Hematopoietic multipotent progenitor cell treated with erythropoietin and hydrocortisone succinate and interleukin-3 and kit ligand, for 17 days (in vitro differentiated cells): Measurements from ENCODE around the gene PIEZO1.

ENCODE experiments used
- DNase-seq: peaks from one replicate; pipeline ENCODE4 v3.0.0-alpha.2; 2015; ENCODE audit warnings: low spot score

The PIEZO1 gene

GRCh38 chr16:88721815-88722755, 62.9 kb downstream of the PIEZO1 start:
- DNase-seq: no peak

- no peak for DNase-seq
Measured at GRCh38 chr16:88721236-88721635, 63.8 kb downstream of the PIEZO1 start.

GRCh38 chr16:88720396-88720970, 64.5 kb downstream of the PIEZO1 start:
- DNase-seq: no peak

GRCh38 chr16:88719933-88720296, 65.1 kb downstream of the PIEZO1 start:
- DNase-seq: no peak

GRCh38 chr16:88719267-88719932, 65.6 kb downstream of the PIEZO1 start:
- no peak for DNase-seq

- no peak for DNase-seq
Measured at GRCh38 chr16:88718178-88718577, 66.8 kb downstream of the PIEZO1 start.

GRCh38 chr16:88716601-88717001, 68.4 kb downstream of the PIEZO1 start:
- DNase-seq: no peak

GRCh38 chr16:88716201-88716600, 68.8 kb downstream of the PIEZO1 start:
- DNase-seq: no peak

GRCh38 chr16:88715312-88716190, 69.5 kb downstream of the PIEZO1 start:
- DNase-seq: no peak

- no peak for DNase-seq
Measured at GRCh38 chr16:88714420-88715302, 70.4 kb downstream of the PIEZO1 start.

- DNase-seq: no peak
Measured at GRCh38 chr16:88713568-88714419, 71.2 kb downstream of the PIEZO1 start.

GRCh38 chr16:88713054-88713453, 72.0 kb downstream of the PIEZO1 start:
- no peak for DNase-seq

GRCh38 chr16:88712362-88712979, 72.5 kb downstream of the PIEZO1 start:
- DNase-seq: no peak

- no peak for DNase-seq
Measured at GRCh38 chr16:88711750-88712340, 73.2 kb downstream of the PIEZO1 start.

- no peak for DNase-seq
Measured at GRCh38 chr16:88710556-88710955, 74.5 kb downstream of the PIEZO1 start.

- no peak for DNase-seq
Measured at GRCh38 chr16:88706965-88707826, 77.8 kb downstream of the PIEZO1 start.

- peak; percentile 93 for DNase-seq
Measured at GRCh38 chr16:88706229-88706964, 78.6 kb downstream of the PIEZO1 start, which contains the start of the genes CTU2 and RNF166. CTU2 (plus strand) TSS chr16:88706503; CDS start chr16:88706531, 28 bp downstream. RNF166 (minus strand) TSS chr16:88706408; CDS start chr16:88706325, 83 bp downstream.
